Loucy (cell line): Measurements from ENCODE around the gene DLGAP4.

Experiments
- H2AFZ ChIP-seq: fragments of 200-600 bp; sonication (generic); 2 replicates; pipeline ENCODE4 v1.6.0; 2016; ENCODE audit warnings: antibody characterized with exemption, mild to moderate bottlenecking, low read length, moderate library complexity
- H3F3A ChIP-seq: fragments of 200-600 bp; 2 replicates; pipeline ENCODE4 v1.6.0; 2016; ENCODE audit warnings: antibody characterized with exemption, low read depth, mild to moderate bottlenecking
- H3K27me3 ChIP-seq: fragments of 200-600 bp; sonication (generic); 2 replicates; pipeline ENCODE4 v1.6.1; 2014; ENCODE audit warnings: low read length, mild to moderate bottlenecking; ENCODE audit not compliant: insufficient read depth, poor library complexity, severe bottlenecking
- H3K36me3 ChIP-seq: fragments of 200-600 bp; sonication (generic); 2 replicates; pipeline ENCODE4 v1.6.1; 2016; ENCODE audit warnings: low read length; ENCODE audit not compliant: insufficient read depth
- H3K4me1 ChIP-seq: fragments of 200-600 bp; sonication (generic); 2 replicates; pipeline ENCODE4 v1.5.1; 2014; ENCODE audit warnings: low read length, mild to moderate bottlenecking; ENCODE audit not compliant: insufficient read depth, poor library complexity, severe bottlenecking
- H3K4me2 ChIP-seq: fragments of 200-600 bp; sonication (generic); 2 replicates; pipeline ENCODE4 v1.6.0; 2014; ENCODE audit warnings: antibody characterized with exemption, low read length, low read depth, mild to moderate bottlenecking; ENCODE audit not compliant: poor library complexity, severe bottlenecking
- H3K4me3 ChIP-seq: fragments of 200-600 bp; sonication (generic); 2 replicates; pipeline ENCODE4 v1.5.1; 2014; ENCODE audit warnings: low read length, mild to moderate bottlenecking, mixed read lengths; ENCODE audit not compliant: poor library complexity, severe bottlenecking
- H3K79me2 ChIP-seq: fragments of 200-600 bp; sonication (generic); 2 replicates; pipeline ENCODE4 v1.6.1; 2014; ENCODE audit warnings: low read length; ENCODE audit not compliant: insufficient read depth
- H3K9ac ChIP-seq: fragments of 200-600 bp; sonication (generic); 2 replicates; pipeline ENCODE4 v1.6.0; 2014; ENCODE audit warnings: mild to moderate bottlenecking, low read depth, low read length, moderate library complexity; ENCODE audit not compliant: poor library complexity, severe bottlenecking
- H3K9me2 ChIP-seq: fragments of 200-600 bp; sonication (generic); replicated peaks from 2 replicates; pipeline ENCODE4 v1.6.1; 2016; ENCODE audit warnings: low read depth, low read length, mixed read lengths
- H3K9me3 ChIP-seq: fragments of 200-600 bp; sonication (generic); 2 replicates; pipeline ENCODE4 v1.6.1; 2014; ENCODE audit warnings: mild to moderate bottlenecking, antibody characterized with exemption, low read length, low read depth; ENCODE audit not compliant: insufficient read depth
- H4K20me1 ChIP-seq: fragments of 200-600 bp; sonication (generic); 2 replicates; pipeline ENCODE4 v1.6.0; 2014; ENCODE audit warnings: antibody characterized with exemption, low read length, mild to moderate bottlenecking; ENCODE audit not compliant: insufficient read depth, poor library complexity, severe bottlenecking
- EZH2phosphoT487 ChIP-seq: fragments of 200-600 bp; IDR thresholded peaks from 2 replicates; pipeline ENCODE4 v1.6.1; 2018; ENCODE audit warnings: antibody characterized with exemption, mild to moderate bottlenecking, moderate library complexity, borderline replicate concordance
- TF ChIP-seq, protein P1 (sequence below): fragments of 200-600 bp; sonication (generic); conservative IDR thresholded peaks from 2 replicates; pipeline ENCODE4 v1.5.1; 2014; ENCODE audit warnings: mild to moderate bottlenecking, antibody characterized with exemption, low read length

DLGAP4 gene

DNA sequence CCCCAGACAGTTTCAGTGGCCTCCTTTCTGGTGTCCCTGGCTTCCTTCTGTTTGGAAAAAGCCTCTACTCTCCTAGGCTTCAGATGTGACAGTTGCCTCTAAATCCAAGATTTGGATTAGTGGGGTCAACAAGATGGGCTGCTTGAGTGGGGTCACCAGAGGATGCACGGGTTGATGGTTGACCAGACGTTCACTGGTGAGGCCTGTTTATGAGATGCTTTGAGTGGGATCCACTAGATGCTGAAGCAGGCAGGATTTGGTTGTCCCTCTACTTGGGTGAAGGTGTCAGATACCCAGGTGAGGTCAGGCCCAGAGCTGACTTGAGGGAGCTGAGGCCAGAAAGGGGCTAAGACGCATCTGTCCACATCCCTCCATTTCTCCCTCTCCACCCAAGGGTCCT is 8.1 kb upstream of the DLGAP4 start:
- Histone ChIP-seq H3K4me1 (no peaks in the 10 kb centered on the region), H3F3A (no peaks in the 10 kb centered on the region), H2AFZ (no peak overlapping the region), H3K9ac (no peak overlapping the region), H3K4me2 (no peak overlapping the region), H3K27me3 (no peaks in the 10 kb centered on the region), H3K4me3 (no peak overlapping the region), H4K20me1 (no peaks in the 10 kb centered on the region), H3K79me2 (no peaks in the 10 kb centered on the region), H3K36me3 (no peaks in the 10 kb centered on the region), H3K9me2 (no peaks in the 10 kb centered on the region), H3K9me3 (no peaks in the 10 kb centered on the region)
- TF ChIP-seq EZH2phosphoT487 = no peak
- TF ChIP-seq, protein P1, sequence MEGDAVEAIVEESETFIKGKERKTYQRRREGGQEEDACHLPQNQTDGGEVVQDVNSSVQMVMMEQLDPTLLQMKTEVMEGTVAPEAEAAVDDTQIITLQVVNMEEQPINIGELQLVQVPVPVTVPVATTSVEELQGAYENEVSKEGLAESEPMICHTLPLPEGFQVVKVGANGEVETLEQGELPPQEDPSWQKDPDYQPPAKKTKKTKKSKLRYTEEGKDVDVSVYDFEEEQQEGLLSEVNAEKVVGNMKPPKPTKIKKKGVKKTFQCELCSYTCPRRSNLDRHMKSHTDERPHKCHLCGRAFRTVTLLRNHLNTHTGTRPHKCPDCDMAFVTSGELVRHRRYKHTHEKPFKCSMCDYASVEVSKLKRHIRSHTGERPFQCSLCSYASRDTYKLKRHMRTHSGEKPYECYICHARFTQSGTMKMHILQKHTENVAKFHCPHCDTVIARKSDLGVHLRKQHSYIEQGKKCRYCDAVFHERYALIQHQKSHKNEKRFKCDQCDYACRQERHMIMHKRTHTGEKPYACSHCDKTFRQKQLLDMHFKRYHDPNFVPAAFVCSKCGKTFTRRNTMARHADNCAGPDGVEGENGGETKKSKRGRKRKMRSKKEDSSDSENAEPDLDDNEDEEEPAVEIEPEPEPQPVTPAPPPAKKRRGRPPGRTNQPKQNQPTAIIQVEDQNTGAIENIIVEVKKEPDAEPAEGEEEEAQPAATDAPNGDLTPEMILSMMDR = no peak

DNA sequence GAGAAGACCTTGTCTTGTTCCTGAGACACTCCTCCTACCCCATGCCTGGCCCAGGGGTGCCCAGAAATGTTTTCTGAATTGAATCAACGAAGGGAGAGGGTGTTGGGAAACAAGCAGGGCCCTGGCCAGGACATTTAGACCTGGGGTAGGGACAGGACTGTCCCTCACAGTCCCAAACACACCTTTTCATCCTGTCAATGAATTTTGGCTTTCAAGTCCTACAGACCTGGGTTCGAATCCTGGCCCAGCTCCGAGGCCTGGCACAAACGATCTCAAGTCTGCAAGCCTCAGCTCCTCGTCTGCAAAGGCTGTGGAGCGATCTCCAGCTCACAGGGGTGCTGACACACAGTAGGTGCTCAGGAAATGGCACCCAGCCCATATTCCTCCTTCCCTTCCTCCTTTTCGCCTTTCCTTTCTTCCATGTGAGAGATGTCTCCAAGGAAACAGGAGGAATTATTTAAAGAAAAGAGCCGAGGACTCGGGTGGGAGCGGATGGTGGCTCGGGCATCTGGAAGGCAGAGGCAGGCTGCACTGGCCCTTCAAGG is 7.3 kb upstream of the DLGAP4 start:
- H3K9me2 ChIP-seq = no peaks in the 10 kb centered on the region
- H3K9me3 ChIP-seq = no peaks in the 10 kb centered on the region
- H3K4me3 ChIP-seq = no peak overlapping the region
- no peaks in the 10 kb centered on the region for H4K20me1 ChIP-seq
- no peaks in the 10 kb centered on the region for H3K4me1 ChIP-seq
- TF ChIP-seq, protein P1 = no peak
- TF ChIP-seq EZH2phosphoT487 = no peak
- no peaks in the 10 kb centered on the region for H3K79me2 ChIP-seq
- H3K9ac ChIP-seq = no peak overlapping the region
- H3K36me3 ChIP-seq = no peaks in the 10 kb centered on the region
- H3K4me2 ChIP-seq = no peak overlapping the region
- H2AFZ ChIP-seq = no peak overlapping the region
- no peaks in the 10 kb centered on the region for H3K27me3 ChIP-seq
- H3F3A ChIP-seq = no peaks in the 10 kb centered on the region

DNA sequence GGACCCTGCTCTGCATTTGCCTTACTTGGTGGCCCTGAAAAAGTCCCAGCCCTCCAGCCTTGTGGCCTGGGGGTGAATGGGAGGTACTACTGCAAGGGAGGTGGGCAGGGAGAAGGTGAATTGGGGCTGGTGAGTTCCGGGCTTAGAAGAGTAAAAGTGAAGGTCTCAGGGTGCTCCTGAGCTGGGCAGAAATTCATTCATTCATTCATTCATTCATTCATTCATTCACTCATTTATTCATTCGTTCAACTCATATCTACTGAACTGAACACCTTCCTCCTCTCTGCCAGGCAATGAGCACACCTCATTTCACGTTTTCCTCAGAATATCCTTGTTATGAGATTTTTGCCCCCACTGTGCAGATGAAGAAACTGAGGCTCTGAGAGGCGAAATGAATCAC is 6.7 kb upstream of the DLGAP4 start:
- no peaks in the 10 kb centered on the region for H3F3A ChIP-seq

More for the DNA sequence above, 6.7 kb upstream of the DLGAP4 start:
- Histone ChIP-seq H3K36me3 (no peaks in the 10 kb centered on the region), H3K27me3 (no peaks in the 10 kb centered on the region), H3K79me2 (no peaks in the 10 kb centered on the region), H3K9me2 (no peaks in the 10 kb centered on the region), H3K4me3 (no peak overlapping the region), H3K4me1 (no peaks in the 10 kb centered on the region), H4K20me1 (no peaks in the 10 kb centered on the region), H3K9ac (no peak overlapping the region), H2AFZ (no peak overlapping the region), H3K9me3 (no peaks in the 10 kb centered on the region), H3K4me2 (no peak overlapping the region)
- no peak for TF ChIP-seq EZH2phosphoT487
- TF ChIP-seq, protein P1 = no peak
